WTC11 (cell line): ENCODE data around the gene BTBD9. TPM values are rescaled to one million over a fixed set of nuclear protein-coding genes. Genes with fewer than 3 reads are reported as not detected.

ENCODE experiments used
- ATAC-seq: fragments of 200-7000 bp; cut with Tn5 transposase; 2 replicates; pipeline ENCODE4 v1.10.0; 2021; ENCODE audit warnings: mild to moderate bottlenecking, moderate library complexity
- CTCF ChIA-PET: fragments of 300-600 bp; sonication (Branson Sonifier 250); formaldehyde crosslinking; loops from one replicate; lab custom pipeline; 2021; ENCODE audit warnings: antibody characterized with exemption; lab: Charles Lee
- POLR2A ChIA-PET: fragments of 350-600 bp; sonication (Branson Sonifier 250); formaldehyde crosslinking; loops from one replicate; lab custom pipeline; 2021; ENCODE audit warnings: antibody characterized with exemption; lab: Charles Lee
- DNase-seq: peaks from one replicate; pipeline ENCODE4 v3.0.0; 2021; ENCODE audit warnings: low spot score
- H3K27ac Mint-ChIP-seq: 2 replicates; pipeline ENCODE4 v1.8.0; 2021; ENCODE audit warnings: mixed read lengths
- H3K27me3 Mint-ChIP-seq: 2 replicates; pipeline ENCODE4 v1.8.0; 2021; ENCODE audit warnings: low read depth, mild to moderate bottlenecking, moderate library complexity, mixed read lengths
- H3K36me3 Mint-ChIP-seq: 2 replicates; pipeline ENCODE4 v1.8.0; 2021; ENCODE audit warnings: mixed read lengths
- H3K4me1 Mint-ChIP-seq: 2 replicates; pipeline ENCODE4 v1.8.0; 2022; ENCODE audit warnings: mixed read lengths
- H3K4me3 Mint-ChIP-seq: 2 replicates; pipeline ENCODE4 v1.8.0; 2021; ENCODE audit warnings: mild to moderate bottlenecking, moderate library complexity, mixed read lengths
- H3K9me3 Mint-ChIP-seq: 2 replicates; pipeline ENCODE4 v1.8.0; 2021; ENCODE audit warnings: mixed read lengths
- ARID4B ChIP-seq: sonication (generic); formaldehyde crosslinking; IDR thresholded peaks from 2 replicates; pipeline ENCODE4 v1.8.0; 2023; ENCODE audit warnings: missing genetic modification reagents, mild to moderate bottlenecking, borderline replicate concordance
- ATF1 ChIP-seq: sonication (generic); formaldehyde crosslinking; IDR thresholded peaks from 2 replicates; pipeline ENCODE4 v1.8.1; 2023; ENCODE audit warnings: mild to moderate bottlenecking, moderate library complexity, missing genetic modification reagents
- CBFB ChIP-seq: sonication (generic); formaldehyde crosslinking; IDR thresholded peaks from 2 replicates; pipeline ENCODE4 v1.8.1; 2022; ENCODE audit warnings: mild to moderate bottlenecking, low read depth, missing genetic modification reagents
- FOXK1 ChIP-seq: sonication (generic); formaldehyde crosslinking; IDR thresholded peaks from 2 replicates; pipeline ENCODE4 v1.8.0; 2022; ENCODE audit warnings: mild to moderate bottlenecking, moderate library complexity, missing genetic modification reagents
- HMGA2 ChIP-seq: fragments of 250-450 bp; sonication (Bioruptor Pico); IDR thresholded peaks from 2 replicates; pipeline ENCODE4 v1.4.0; 2021; ENCODE audit warnings: mild to moderate bottlenecking, moderate library complexity
- IRF2 ChIP-seq: sonication (generic); formaldehyde crosslinking; IDR thresholded peaks from 2 replicates; pipeline ENCODE4 v1.8.0; 2022; ENCODE audit warnings: low read depth, missing genetic modification reagents, borderline replicate concordance
- PRDM15 ChIP-seq: sonication (generic); formaldehyde crosslinking; IDR thresholded peaks from 2 replicates; pipeline ENCODE4 v1.8.0; 2022; ENCODE audit warnings: missing genetic modification reagents
- RELA ChIP-seq: sonication (generic); formaldehyde crosslinking; IDR thresholded peaks from 2 replicates; pipeline ENCODE4 v1.8.1; 2022; ENCODE audit warnings: missing genetic modification reagents, mild to moderate bottlenecking, borderline replicate concordance
- SOX15 ChIP-seq: fragments of 250-450 bp; sonication (Bioruptor Pico); IDR thresholded peaks from 2 replicates; pipeline ENCODE4 v1.9.0; 2021; ENCODE audit warnings: mild to moderate bottlenecking
- TEAD4 ChIP-seq: sonication (generic); formaldehyde crosslinking; IDR thresholded peaks from 2 replicates; pipeline ENCODE4 v1.8.0; 2022; ENCODE audit warnings: mild to moderate bottlenecking, missing genetic modification reagents
- ZNF232 ChIP-seq: sonication (generic); formaldehyde crosslinking; IDR thresholded peaks from 2 replicates; pipeline ENCODE4 v1.8.0; 2022; ENCODE audit warnings: mild to moderate bottlenecking, missing genetic modification reagents
- ZNF416 ChIP-seq: fragments of 250-450 bp; sonication (Bioruptor Pico); IDR thresholded peaks from 2 replicates; pipeline ENCODE4 v1.9.0; 2021; ENCODE audit warnings: mild to moderate bottlenecking, inconsistent platforms
- total RNA-seq: library from RNA; stranded (reverse); gene quantifications from 3 replicates; pipeline ENCODE4 v1.2.3, GENCODE V29; 2021
- TF ChIP-seq, protein P1 (sequence below): fragments of 250-450 bp; sonication (Bioruptor Pico); IDR thresholded peaks from 2 replicates; pipeline ENCODE4 v1.9.0; 2021; ENCODE audit warnings: mild to moderate bottlenecking, borderline replicate concordance
- TF ChIP-seq, protein P2 (sequence below): sonication (generic); formaldehyde crosslinking; IDR thresholded peaks from 2 replicates; pipeline ENCODE4 v1.8.0; 2022; ENCODE audit warnings: mild to moderate bottlenecking, missing genetic modification reagents

The BTBD9 gene
- total RNA-seq, 1 experiment from 2014 or later, result 4.2 TPM

DNA sequence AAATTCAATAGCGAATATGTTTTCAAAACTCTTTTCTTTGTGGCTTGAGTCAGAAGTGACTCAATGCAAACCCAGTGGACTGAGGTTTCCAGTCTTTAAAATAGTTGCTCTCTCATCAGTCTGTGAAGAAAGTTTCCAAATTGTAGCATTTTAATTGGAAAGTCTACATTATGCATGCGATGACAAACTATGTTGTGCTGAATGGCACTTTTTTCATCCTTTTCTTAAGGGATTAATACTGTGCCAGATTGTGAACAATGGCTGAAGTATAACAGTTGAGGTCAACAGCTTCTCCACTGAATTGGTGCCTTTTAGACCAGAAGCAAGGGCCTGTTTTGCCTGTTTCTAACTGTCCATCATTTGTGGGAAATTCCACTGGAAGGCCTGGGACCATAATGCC is 377.1 kb downstream of the BTBD9 start:
- POLR2A ChIA-PET, result interaction anchor here (0.6 kb wide), 1 partner anchor 802 kb away, joined by 3 read pairs; no protein-coding TSS in a partner anchor
- TF ChIP-seq CBFB (CRISPR knock-in tag) (no peak), SOX15 (CRISPR knock-in tag) (no peak)
- H3K36me3 Mint-ChIP-seq, result no peaks in the 10 kb centered on the region
- H3K9me3 Mint-ChIP-seq, result no peaks in the 10 kb centered on the region
- H3K4me3 Mint-ChIP-seq, result no peak overlapping the region
- H3K27ac Mint-ChIP-seq, result no peak overlapping the region
- DNase-seq, result no peak
- CTCF ChIA-PET, result interaction anchor here (0.6 to 1.3 kb wide), 3 partner anchors 12 to 231 kb away, joined by 3 read pairs; no protein-coding TSS in a partner anchor
- peaks cover 36% of the 10 kb centered on the region for H3K4me1 Mint-ChIP-seq
- ATAC-seq, result no peak
- H3K27me3 Mint-ChIP-seq, result no peaks in the 10 kb centered on the region

- DNase-seq (no peak), ATAC-seq (peak; percentile 77)
- Mint-ChIP-seq H3K4me1 (peaks cover 34% of the 10 kb centered on the region), H3K4me3 (no peak overlapping the region), H3K27ac (peak overlapping the region; percentile 90), H3K9me3 (no peaks in the 10 kb centered on the region), H3K36me3 (no peaks in the 10 kb centered on the region), H3K27me3 (no peaks in the 10 kb centered on the region)
- ChIA-PET POLR2A (interaction anchor here (0.6 kb wide), 1 partner anchor 801 kb away, joined by 3 read pairs; no protein-coding TSS in a partner anchor), CTCF (interaction anchor here (0.6 to 1.3 kb wide), 3 partner anchors 11 to 232 kb away, joined by 3 read pairs; no protein-coding TSS in a partner anchor)
- TF ChIP-seq ZNF232 (CRISPR knock-in tag) (no peak), ZNF416 (CRISPR knock-in tag) (no peak), IRF2 (CRISPR knock-in tag) (no peak), PRDM15 (no peak), FOXK1 (CRISPR knock-in tag) (no peak), SOX15 (CRISPR knock-in tag) (no peak), ATF1 (CRISPR knock-in tag) (no peak), HMGA2 (no peak), TEAD4 (CRISPR knock-in tag) (no peak)
- TF ChIP-seq, protein P1, sequence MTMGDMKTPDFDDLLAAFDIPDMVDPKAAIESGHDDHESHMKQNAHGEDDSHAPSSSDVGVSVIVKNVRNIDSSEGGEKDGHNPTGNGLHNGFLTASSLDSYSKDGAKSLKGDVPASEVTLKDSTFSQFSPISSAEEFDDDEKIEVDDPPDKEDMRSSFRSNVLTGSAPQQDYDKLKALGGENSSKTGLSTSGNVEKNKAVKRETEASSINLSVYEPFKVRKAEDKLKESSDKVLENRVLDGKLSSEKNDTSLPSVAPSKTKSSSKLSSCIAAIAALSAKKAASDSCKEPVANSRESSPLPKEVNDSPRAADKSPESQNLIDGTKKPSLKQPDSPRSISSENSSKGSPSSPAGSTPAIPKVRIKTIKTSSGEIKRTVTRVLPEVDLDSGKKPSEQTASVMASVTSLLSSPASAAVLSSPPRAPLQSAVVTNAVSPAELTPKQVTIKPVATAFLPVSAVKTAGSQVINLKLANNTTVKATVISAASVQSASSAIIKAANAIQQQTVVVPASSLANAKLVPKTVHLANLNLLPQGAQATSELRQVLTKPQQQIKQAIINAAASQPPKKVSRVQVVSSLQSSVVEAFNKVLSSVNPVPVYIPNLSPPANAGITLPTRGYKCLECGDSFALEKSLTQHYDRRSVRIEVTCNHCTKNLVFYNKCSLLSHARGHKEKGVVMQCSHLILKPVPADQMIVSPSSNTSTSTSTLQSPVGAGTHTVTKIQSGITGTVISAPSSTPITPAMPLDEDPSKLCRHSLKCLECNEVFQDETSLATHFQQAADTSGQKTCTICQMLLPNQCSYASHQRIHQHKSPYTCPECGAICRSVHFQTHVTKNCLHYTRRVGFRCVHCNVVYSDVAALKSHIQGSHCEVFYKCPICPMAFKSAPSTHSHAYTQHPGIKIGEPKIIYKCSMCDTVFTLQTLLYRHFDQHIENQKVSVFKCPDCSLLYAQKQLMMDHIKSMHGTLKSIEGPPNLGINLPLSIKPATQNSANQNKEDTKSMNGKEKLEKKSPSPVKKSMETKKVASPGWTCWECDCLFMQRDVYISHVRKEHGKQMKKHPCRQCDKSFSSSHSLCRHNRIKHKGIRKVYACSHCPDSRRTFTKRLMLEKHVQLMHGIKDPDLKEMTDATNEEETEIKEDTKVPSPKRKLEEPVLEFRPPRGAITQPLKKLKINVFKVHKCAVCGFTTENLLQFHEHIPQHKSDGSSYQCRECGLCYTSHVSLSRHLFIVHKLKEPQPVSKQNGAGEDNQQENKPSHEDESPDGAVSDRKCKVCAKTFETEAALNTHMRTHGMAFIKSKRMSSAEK (CRISPR knock-in tag), result no peak
- TF ChIP-seq, protein P2, sequence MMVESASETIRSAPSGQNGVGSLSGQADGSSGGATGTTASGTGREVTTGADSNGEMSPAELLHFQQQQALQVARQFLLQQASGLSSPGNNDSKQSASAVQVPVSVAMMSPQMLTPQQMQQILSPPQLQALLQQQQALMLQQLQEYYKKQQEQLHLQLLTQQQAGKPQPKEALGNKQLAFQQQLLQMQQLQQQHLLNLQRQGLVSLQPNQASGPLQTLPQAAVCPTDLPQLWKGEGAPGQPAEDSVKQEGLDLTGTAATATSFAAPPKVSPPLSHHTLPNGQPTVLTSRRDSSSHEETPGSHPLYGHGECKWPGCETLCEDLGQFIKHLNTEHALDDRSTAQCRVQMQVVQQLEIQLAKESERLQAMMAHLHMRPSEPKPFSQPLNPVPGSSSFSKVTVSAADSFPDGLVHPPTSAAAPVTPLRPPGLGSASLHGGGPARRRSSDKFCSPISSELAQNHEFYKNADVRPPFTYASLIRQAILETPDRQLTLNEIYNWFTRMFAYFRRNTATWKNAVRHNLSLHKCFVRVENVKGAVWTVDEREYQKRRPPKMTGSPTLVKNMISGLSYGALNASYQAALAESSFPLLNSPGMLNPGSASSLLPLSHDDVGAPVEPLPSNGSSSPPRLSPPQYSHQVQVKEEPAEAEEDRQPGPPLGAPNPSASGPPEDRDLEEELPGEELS (CRISPR knock-in tag), result no peak
Measured at GRCh38 chr6:38262026-38262425, 377.7 kb downstream of the BTBD9 start.

- peak overlapping the region; percentile 90 for H3K27ac Mint-ChIP-seq
- ATAC-seq (no peak), DNase-seq (no peak)
- ChIA-PET CTCF (interaction anchor here (1.3 kb wide), 1 partner anchor 11 kb away, joined by 3 read pairs; no protein-coding TSS in a partner anchor), POLR2A (no interaction called here)
- no peak overlapping the region for H3K4me3 Mint-ChIP-seq
- H3K27me3 Mint-ChIP-seq, result no peaks in the 10 kb centered on the region
- H3K9me3 Mint-ChIP-seq, result no peaks in the 10 kb centered on the region
- H3K4me1 Mint-ChIP-seq, result peaks cover 31% of the 10 kb centered on the region
- H3K36me3 Mint-ChIP-seq, result no peaks in the 10 kb centered on the region
- TF ChIP-seq ARID4B (CRISPR knock-in tag) (no peak), RELA (CRISPR knock-in tag) (no peak)
Measured at GRCh38 chr6:38261626-38262025, 378.1 kb downstream of the BTBD9 start.
